GM23338 (cell line): ENCODE data around the gene FTCD. TPM values are rescaled to one million over a fixed set of nuclear protein-coding genes. Genes with fewer than 3 reads are reported as not detected.

Experiments used
- ATAC-seq: fragments of 200-7000 bp; cut with Tn5 transposase; 3 replicates; pipeline ENCODE4 v1.9.1; 2020
- DNase-seq: peaks from one replicate; pipeline ENCODE4 v3.0.0-alpha.2; 2015; ENCODE audit warnings: low spot score
- H2AFZ ChIP-seq: fragments of 200-600 bp; sonication (generic); 2 replicates; pipeline ENCODE4 v1.8.0; 2016; ENCODE audit warnings: antibody characterized with exemption, mild to moderate bottlenecking, moderate library complexity
- H3F3A ChIP-seq: fragments of 200-600 bp; sonication (generic); replicated peaks from 2 replicates; pipeline ENCODE4 v1.8.0; 2017; ENCODE audit warnings: antibody characterized with exemption, mixed run types, low read depth
- H3K27ac ChIP-seq: fragments of 200-600 bp; sonication (generic); 2 replicates; pipeline ENCODE4 v1.6.1; 2016; ENCODE audit warnings: low read depth
- H3K27me3 ChIP-seq: fragments of 200-600 bp; sonication (generic); 2 replicates; pipeline ENCODE4 v1.8.0; 2016; ENCODE audit warnings: mild to moderate bottlenecking, mixed run types, moderate library complexity; ENCODE audit not compliant: insufficient read depth
- H3K36me3 ChIP-seq: fragments of 200-600 bp; sonication (generic); 2 replicates; pipeline ENCODE4 v1.8.0; 2016; ENCODE audit warnings: mild to moderate bottlenecking; ENCODE audit not compliant: insufficient read depth
- H3K4me1 ChIP-seq: fragments of 200-600 bp; sonication (generic); 2 replicates; pipeline ENCODE4 v1.8.0; 2016; ENCODE audit warnings: mild to moderate bottlenecking, moderate library complexity; ENCODE audit not compliant: insufficient read depth
- H3K4me2 ChIP-seq: fragments of 200-600 bp; sonication (generic); 2 replicates; pipeline ENCODE4 v1.7.1; 2017; ENCODE audit warnings: mixed run types
- H3K4me3 ChIP-seq: fragments of 200-600 bp; sonication (generic); 2 replicates; pipeline ENCODE4 v1.6.1; 2016; ENCODE audit warnings: mixed run types
- H3K79me2 ChIP-seq: fragments of 200-600 bp; sonication (generic); replicated peaks from 2 replicates; pipeline ENCODE4 v1.8.0; 2017; ENCODE audit warnings: mild to moderate bottlenecking; ENCODE audit not compliant: insufficient read depth
- H3K9me2 ChIP-seq: fragments of 200-600 bp; sonication (generic); 2 replicates; pipeline ENCODE4 v1.8.0; 2017; ENCODE audit not compliant: insufficient read depth
- H4K20me1 ChIP-seq: fragments of 200-600 bp; sonication (generic); replicated peaks from 2 replicates; pipeline ENCODE4 v1.8.0; 2017; ENCODE audit warnings: mild to moderate bottlenecking; ENCODE audit not compliant: insufficient read depth
- H3K27ac Mint-ChIP-seq: 2 replicates; pipeline ENCODE4 v1.8.0; 2020; ENCODE audit warnings: inconsistent platforms, mild to moderate bottlenecking, moderate library complexity, mixed read lengths
- H3K27me3 Mint-ChIP-seq: 3 replicates; pipeline ENCODE4 v1.8.0; 2022; ENCODE audit warnings: low read depth, mild to moderate bottlenecking, moderate library complexity, mixed read lengths, inconsistent platforms; ENCODE audit not compliant: insufficient read depth, poor library complexity
- H3K36me3 Mint-ChIP-seq: 3 replicates; pipeline ENCODE4 v1.8.0; 2021; ENCODE audit warnings: low read depth, mild to moderate bottlenecking, inconsistent platforms, moderate library complexity, mixed read lengths
- H3K4me1 Mint-ChIP-seq: 3 replicates; pipeline ENCODE4 v1.8.0; 2020; ENCODE audit warnings: mild to moderate bottlenecking, inconsistent platforms, mixed read lengths
- H3K4me3 Mint-ChIP-seq: 3 replicates; pipeline ENCODE4 v1.8.0; 2021; ENCODE audit warnings: moderate library complexity, mild to moderate bottlenecking, inconsistent platforms, mixed read lengths
- H3K9me3 Mint-ChIP-seq: 3 replicates; pipeline ENCODE4 v1.8.0; 2020; ENCODE audit warnings: moderate library complexity, mild to moderate bottlenecking, inconsistent platforms, mixed read lengths
- ZNF462 ChIP-seq: fragments of 250-450 bp; sonication (Bioruptor Pico); IDR thresholded peaks from 2 replicates; pipeline ENCODE4 v1.5.0; 2020; ENCODE audit warnings: mild to moderate bottlenecking, moderate library complexity
- polyA plus RNA-seq: library from polyadenylated mRNA; unstranded; fragments of >200 nt; fragmentation: Nextera tagmentation; extraction: Ambion mirVana; gene quantifications from 2 replicates; pipeline ENCODE4 v1.2.1, GENCODE V29; 2016
- total RNA-seq: library from RNA; depleted of rRNA; stranded (reverse); fragments of >200 nt; shearing (Covaris generic); gene quantifications from 2 replicates; pipeline ENCODE4 v1.2.3, GENCODE V29; 2014

Gene FTCD
- total and polyA plus RNA-seq, 2 experiments from 2014 or later, result 0.90 to 2.3 TPM

- TF ChIP-seq ZNF462 (CRISPR knock-in tag), result no peak
These were observed 27.9 kb downstream of the FTCD start (continued) for GRCh38 chr21:46127239-46128105.

DNA sequence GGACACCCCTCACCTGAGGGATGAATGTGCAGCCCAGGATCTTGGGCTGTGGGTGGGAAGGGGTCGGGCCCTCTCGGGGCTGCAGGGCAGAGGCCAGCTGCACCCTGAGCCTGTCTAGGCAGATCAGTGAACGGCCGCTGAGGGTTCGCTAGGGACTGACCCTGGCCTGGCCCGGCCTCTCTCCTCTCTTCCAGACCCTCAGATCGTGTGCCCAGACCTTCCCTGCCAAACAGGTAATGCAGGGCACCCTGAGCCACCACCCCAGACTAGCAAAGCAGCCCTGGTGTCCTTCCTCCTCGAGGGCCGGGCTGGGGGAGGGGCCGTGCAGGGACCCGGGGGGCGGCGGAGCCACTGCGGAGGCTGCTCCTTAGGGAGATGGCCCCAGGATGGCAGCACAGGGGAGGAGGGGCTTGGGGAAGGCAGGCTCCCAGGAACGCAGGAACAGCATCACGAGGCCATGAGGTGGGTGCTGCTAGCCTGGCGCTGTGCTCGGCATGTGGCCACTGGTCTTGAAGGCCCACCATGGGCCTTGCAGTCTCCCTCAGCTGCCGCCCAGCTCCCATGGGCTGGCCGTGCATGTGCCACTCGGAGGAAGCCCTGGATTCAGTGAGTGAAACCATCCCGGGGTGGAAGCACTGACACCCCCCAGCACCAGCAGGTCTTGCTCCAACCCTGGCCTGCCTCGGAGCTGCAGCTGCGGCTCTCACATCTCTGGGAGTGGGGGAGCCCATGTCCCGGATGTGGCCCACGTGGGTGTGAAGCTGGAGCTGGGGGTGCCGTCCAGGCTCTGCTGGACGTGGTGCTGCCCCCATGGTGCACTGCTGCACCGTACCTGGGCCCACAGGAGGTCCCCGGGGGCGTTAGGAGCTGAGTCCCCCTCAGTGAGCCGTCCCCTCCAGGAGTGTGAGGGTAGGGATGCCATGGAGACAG lies 28.8 kb downstream of the FTCD start:
- Mint-ChIP-seq H3K4me3 (no peak overlapping the region), H3K27ac (no peak overlapping the region), H3K9me3 (no peaks in the 10 kb centered on the region), H3K36me3 (peaks cover 9% of the 10 kb centered on the region; the same call in 2 of the 3 replicates), H3K4me1 (peaks cover 4% of the 10 kb centered on the region; the same call in 2 of the 3 replicates), H3K27me3 (peaks cover 9% of the 10 kb centered on the region)
- DNase-seq, result no peak
- Histone ChIP-seq H4K20me1 (no peaks in the 10 kb centered on the region), H3K79me2 (no peaks in the 10 kb centered on the region), H3K9me2 (no peaks in the 10 kb centered on the region), H3F3A (no peaks in the 10 kb centered on the region), H3K4me3 (no peak overlapping the region), H3K36me3 (no peaks in the 10 kb centered on the region), H3K27ac (no peak overlapping the region), H3K4me1 (no peaks in the 10 kb centered on the region), H3K4me2 (no peak overlapping the region), H2AFZ (no peak overlapping the region), H3K27me3 (no peaks in the 10 kb centered on the region)
- TF ChIP-seq ZNF462 (CRISPR knock-in tag), result no peak
- ATAC-seq, result no peak
